Panc1 (cell line): Measurements from ENCODE around the gene STAT4. TPM values are rescaled to one million over a fixed set of nuclear protein-coding genes. Genes with fewer than 3 reads are reported as not detected.

Experiments used
- ATAC-seq: fragments of 200-7000 bp; cut with Tn5 transposase; 2 replicates; pipeline ENCODE4 v1.9.1; 2020; ENCODE audit warnings: mild to moderate bottlenecking, moderate library complexity
- BruUV-seq: library from RNA; stranded (reverse); fragments of 400-500 nt; replicated peaks from 2 replicates; lab custom pipeline; 2021; lab: Mats Ljungman, UMichigan
- CTCF ChIA-PET: fragments of 300-600 bp; sonication (Branson Sonifier 250); formaldehyde crosslinking; loops from one replicate; lab custom pipeline; 2022; ENCODE audit warnings: antibody characterized with exemption; lab: Charles Lee
- POLR2A ChIA-PET: fragments of 300-600 bp; sonication (Branson Sonifier 250); formaldehyde crosslinking; loops from one replicate; lab custom pipeline; 2022; ENCODE audit warnings: antibody characterized with exemption; lab: Charles Lee
- DNase-seq: peaks from one replicate; pipeline ENCODE4 v3.0.0-alpha.2; 2010; ENCODE audit warnings: low read depth, low spot score
- H3K27ac ChIP-seq: 2 replicates; pipeline ENCODE4 v1.5.1; 2011; ENCODE audit warnings: mild to moderate bottlenecking, low read length, inconsistent platforms
- H3K27me3 ChIP-seq: fragments of 200-500 bp; sonication (Bioruptor generic); 2 replicates; pipeline ENCODE4 v1.6.0; 2014; ENCODE audit warnings: low read length, inconsistent platforms; ENCODE audit not compliant: control insufficient read depth, insufficient read depth
- H3K36me3 ChIP-seq: fragments of 200-500 bp; sonication (Bioruptor generic); 2 replicates; pipeline ENCODE4 v1.5.1; 2014; ENCODE audit warnings: inconsistent platforms, mild to moderate bottlenecking, low read length, moderate library complexity; ENCODE audit not compliant: control insufficient read depth, insufficient read depth
- H3K4me1 ChIP-seq: 2 replicates; pipeline ENCODE4 v1.5.1; 2011; ENCODE audit warnings: inconsistent platforms, mild to moderate bottlenecking, low read length, moderate library complexity; ENCODE audit not compliant: control insufficient read depth, insufficient read depth
- H3K4me3 ChIP-seq, 2 experiments: 2 replicates each; pipeline ENCODE4 v1.5.1; 2011 to 2012; ENCODE audit warnings: low read depth in 2 of 2, low read length in 2 of 2, mild to moderate bottlenecking in 2 of 2, inconsistent platforms in 1 of 2, moderate library complexity in 1 of 2
- H3K9me3 ChIP-seq: fragments of 200-500 bp; sonication (Bioruptor generic); 2 replicates; pipeline ENCODE4 v1.5.1; 2014; ENCODE audit warnings: low read depth, mild to moderate bottlenecking, inconsistent platforms, low read length, moderate library complexity; ENCODE audit not compliant: control insufficient read depth, insufficient read depth
- CTCF ChIP-seq: fragments of 450-650 bp; IDR thresholded peaks from 2 replicates; pipeline ENCODE4 v1.5.1; 2017; ENCODE audit warnings: mild to moderate bottlenecking
- POLR2AphosphoS5 ChIP-seq: IDR thresholded peaks from 2 replicates; pipeline ENCODE4 v1.6.1; 2012; ENCODE audit warnings: mild to moderate bottlenecking, low read depth, low read length, moderate library complexity
- SIN3A ChIP-seq: IDR thresholded peaks from 2 replicates; pipeline ENCODE4 v1.6.1; 2012; ENCODE audit warnings: low read depth, mild to moderate bottlenecking, low read length, moderate library complexity, borderline replicate concordance; ENCODE audit not compliant: insufficient read depth
- TCF7L2 ChIP-seq: IDR thresholded peaks from 2 replicates; pipeline ENCODE4 v1.6.1; 2011; ENCODE audit warnings: mild to moderate bottlenecking, low read depth, low read length, inconsistent platforms
- in situ Hi-C: cut with HindIII; loops from 2 replicates; pipeline ENCODE4 v1.10.0; 2016; ENCODE audit warnings: low sequenced_read_pairs, low pct_unique_long_range_greater_than_20kb
- intact Hi-C: fragments of 100-400 bp; cut with micrococcal nuclease; formaldehyde crosslinking; loops from one replicate; pipeline ENCODE4 v1.10.0; 2022; ENCODE audit not compliant: unreplicated experiment
- total RNA-seq: library from RNA; stranded (reverse); gene quantifications from one replicate; pipeline ENCODE4 v1.2.1, GENCODE V29; 2021; ENCODE audit not compliant: unreplicated experiment
- TF ChIP-seq, protein P1 (sequence below), 2 experiments: IDR thresholded peaks; 2 replicates each; pipeline ENCODE4 v1.6.1; 2011 to 2012; ENCODE audit warnings: low read depth in 2 of 2, control low read depth in 1 of 2, low read length in 1 of 2, mild to moderate bottlenecking in 1 of 2, moderate library complexity in 1 of 2; ENCODE audit not compliant: insufficient read depth in 1 of 2

Gene STAT4
- total RNA-seq, 1 experiment from 2014 or later = 0.05 TPM

- intact Hi-C loops = no loop called here
- no TSS peak for BruUV-seq
- in situ Hi-C loops = no loop called here
- ATAC-seq (no peak), DNase-seq (no peak)
- CTCF ChIA-PET = no interaction called here
- no peaks in the 10 kb centered on the region for H3K36me3 ChIP-seq
- no peak overlapping the region for H3K4me3 ChIP-seq
- H3K4me1 ChIP-seq = no peaks in the 10 kb centered on the region
- H3K9me3 ChIP-seq = no peaks in the 10 kb centered on the region
- TF ChIP-seq CTCF (no peak), TCF7L2 (no peak), SIN3A (no peak), POLR2AphosphoS5 (no peak)
- TF ChIP-seq, protein P1, sequence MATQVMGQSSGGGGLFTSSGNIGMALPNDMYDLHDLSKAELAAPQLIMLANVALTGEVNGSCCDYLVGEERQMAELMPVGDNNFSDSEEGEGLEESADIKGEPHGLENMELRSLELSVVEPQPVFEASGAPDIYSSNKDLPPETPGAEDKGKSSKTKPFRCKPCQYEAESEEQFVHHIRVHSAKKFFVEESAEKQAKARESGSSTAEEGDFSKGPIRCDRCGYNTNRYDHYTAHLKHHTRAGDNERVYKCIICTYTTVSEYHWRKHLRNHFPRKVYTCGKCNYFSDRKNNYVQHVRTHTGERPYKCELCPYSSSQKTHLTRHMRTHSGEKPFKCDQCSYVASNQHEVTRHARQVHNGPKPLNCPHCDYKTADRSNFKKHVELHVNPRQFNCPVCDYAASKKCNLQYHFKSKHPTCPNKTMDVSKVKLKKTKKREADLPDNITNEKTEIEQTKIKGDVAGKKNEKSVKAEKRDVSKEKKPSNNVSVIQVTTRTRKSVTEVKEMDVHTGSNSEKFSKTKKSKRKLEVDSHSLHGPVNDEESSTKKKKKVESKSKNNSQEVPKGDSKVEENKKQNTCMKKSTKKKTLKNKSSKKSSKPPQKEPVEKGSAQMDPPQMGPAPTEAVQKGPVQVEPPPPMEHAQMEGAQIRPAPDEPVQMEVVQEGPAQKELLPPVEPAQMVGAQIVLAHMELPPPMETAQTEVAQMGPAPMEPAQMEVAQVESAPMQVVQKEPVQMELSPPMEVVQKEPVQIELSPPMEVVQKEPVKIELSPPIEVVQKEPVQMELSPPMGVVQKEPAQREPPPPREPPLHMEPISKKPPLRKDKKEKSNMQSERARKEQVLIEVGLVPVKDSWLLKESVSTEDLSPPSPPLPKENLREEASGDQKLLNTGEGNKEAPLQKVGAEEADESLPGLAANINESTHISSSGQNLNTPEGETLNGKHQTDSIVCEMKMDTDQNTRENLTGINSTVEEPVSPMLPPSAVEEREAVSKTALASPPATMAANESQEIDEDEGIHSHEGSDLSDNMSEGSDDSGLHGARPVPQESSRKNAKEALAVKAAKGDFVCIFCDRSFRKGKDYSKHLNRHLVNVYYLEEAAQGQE (IDR thresholded peaks at IDR 0.05; ENCODE audit: insufficient read depth in 1 of 2, low read depth in 2 of 2, low read length in 1 of 2) = no peak
- H3K27me3 ChIP-seq = peaks cover 10% of the 10 kb centered on the region; the same call in 1 of the 2 replicates
- POLR2A ChIA-PET = no interaction called here
- H3K27ac ChIP-seq = no peak overlapping the region
These were observed 35.0 kb downstream of the STAT4 start for GRCh38 chr2:191115804-191116203.

DNA sequence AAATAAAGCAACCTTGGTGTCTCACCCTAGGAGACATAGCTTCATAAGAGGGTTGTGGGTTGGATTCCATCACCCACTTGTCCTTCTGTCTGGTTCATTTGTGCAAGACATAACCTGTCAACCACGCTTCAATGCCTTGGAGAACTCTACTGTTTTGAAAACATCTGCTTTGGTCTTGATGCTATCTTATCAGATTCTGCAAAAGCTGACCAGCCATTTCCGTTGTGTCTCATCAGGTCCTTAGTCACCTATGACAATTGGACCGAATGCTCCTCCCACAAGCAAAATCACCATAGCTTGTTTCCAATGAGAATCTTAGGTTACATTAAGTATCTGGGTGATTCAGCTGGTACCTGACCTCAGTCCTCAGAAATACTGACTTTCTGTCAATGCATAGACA is 35.4 kb downstream of the STAT4 start:
- Histone ChIP-seq H3K9me3 (no peaks in the 10 kb centered on the region), H3K27ac (no peak overlapping the region), H3K4me1 (no peaks in the 10 kb centered on the region), H3K36me3 (no peaks in the 10 kb centered on the region), H3K4me3 (no peak overlapping the region), H3K27me3 (peaks cover 10% of the 10 kb centered on the region; the same call in 1 of the 2 replicates)
- ChIA-PET POLR2A (no interaction called here), CTCF (no interaction called here)
- no peak for TF ChIP-seq TCF7L2
- TF ChIP-seq, protein P1 (IDR thresholded peaks at IDR 0.05; ENCODE audit: insufficient read depth in 1 of 2, low read depth in 2 of 2, low read length in 1 of 2) = no peak
- no peak for TF ChIP-seq CTCF
- TF ChIP-seq SIN3A = no peak
- no peak for TF ChIP-seq POLR2AphosphoS5
- in situ Hi-C loops = no loop called here
- intact Hi-C loops = no loop called here
- BruUV-seq = no TSS peak
- ATAC-seq (no peak), DNase-seq (no peak)
